Nephron (organoid): ENCODE measurements around the gene KLHL29.

Experiments used
- H3K27ac Mint-ChIP-seq, 3 experiments: 2 replicates each; pipeline ENCODE4 v1.8.0; 2020; ENCODE audit warnings: mixed read lengths in 3 of 3, mild to moderate bottlenecking in 2 of 3, moderate library complexity in 1 of 3
- H3K27me3 Mint-ChIP-seq: 2 replicates; pipeline ENCODE4 v1.8.0; 2021; ENCODE audit warnings: low read depth, mild to moderate bottlenecking, moderate library complexity, mixed read lengths
- H3K36me3 Mint-ChIP-seq: 2 replicates; pipeline ENCODE4 v1.8.0; 2020; ENCODE audit warnings: low read depth, mixed read lengths
- H3K4me1 Mint-ChIP-seq: 2 replicates; pipeline ENCODE4 v1.8.0; 2020; ENCODE audit warnings: mixed read lengths
- H3K4me3 Mint-ChIP-seq, 3 experiments: 2 replicates each; pipeline ENCODE4 v1.8.0; 2020; ENCODE audit warnings: mild to moderate bottlenecking in 3 of 3, mixed read lengths in 3 of 3, moderate library complexity in 2 of 3
- H3K9me3 Mint-ChIP-seq: 2 replicates; pipeline ENCODE4 v1.8.0; 2020; ENCODE audit warnings: mixed read lengths
- CTCF ChIP-seq, 3 experiments: fragments of 200-600 bp; sonication (generic); IDR thresholded peaks; one replicate each; pipeline ENCODE4 v1.5.0; 2021; ENCODE audit warnings: antibody characterized with exemption in 3 of 3; ENCODE audit not compliant: unreplicated experiment in 3 of 3

KLHL29 gene

GRCh38 chr2:23441414-23441813, 56.4 kb downstream of the KLHL29 start:
- peaks cover 15% of the 10 kb centered on the region for H3K9me3 Mint-ChIP-seq
- no peaks in the 10 kb centered on the region for H3K27me3 Mint-ChIP-seq
- no peak overlapping the region for H3K27ac Mint-ChIP-seq
- peaks cover 20% of the 10 kb centered on the region for H3K36me3 Mint-ChIP-seq
- TF ChIP-seq CTCF (IDR thresholded peaks at IDR 0.05; ENCODE audit: unreplicated experiment in 3 of 3): no peak
- H3K4me1 Mint-ChIP-seq: no peaks in the 10 kb centered on the region
- H3K4me3 Mint-ChIP-seq: no peak overlapping the region

GRCh38 chr2:23445450-23445868, 60.5 kb downstream of the KLHL29 start:
- H3K36me3 Mint-ChIP-seq: peaks cover 15% of the 10 kb centered on the region
- no peak overlapping the region for H3K4me3 Mint-ChIP-seq
- TF ChIP-seq CTCF (IDR thresholded peaks at IDR 0.05; ENCODE audit: unreplicated experiment in 3 of 3): no peak
- no peaks in the 10 kb centered on the region for H3K27me3 Mint-ChIP-seq
- H3K27ac Mint-ChIP-seq: no peak overlapping the region
- H3K4me1 Mint-ChIP-seq: peaks cover 5% of the 10 kb centered on the region
- peaks cover 9% of the 10 kb centered on the region for H3K9me3 Mint-ChIP-seq

GRCh38 chr2:23446916-23447315, 61.9 kb downstream of the KLHL29 start:
- peaks cover 10% of the 10 kb centered on the region for H3K4me1 Mint-ChIP-seq

GRCh38 chr2:23447405-23447804, 62.4 kb downstream of the KLHL29 start:
- Mint-ChIP-seq H3K27me3 (peaks cover 5% of the 10 kb centered on the region), H3K36me3 (peaks cover 11% of the 10 kb centered on the region), H3K4me3 (no peak overlapping the region), H3K4me1 (peaks cover 13% of the 10 kb centered on the region), H3K9me3 (peaks cover 7% of the 10 kb centered on the region), H3K27ac (no peak overlapping the region)
- no peak for TF ChIP-seq CTCF (IDR thresholded peaks at IDR 0.05; ENCODE audit: unreplicated experiment in 3 of 3)

More at GRCh38 chr2:23446916-23447315, 61.9 kb downstream of the KLHL29 start:
- Mint-ChIP-seq H3K27ac (no peak overlapping the region), H3K27me3 (peaks cover 5% of the 10 kb centered on the region), H3K36me3 (peaks cover 11% of the 10 kb centered on the region), H3K9me3 (peaks cover 7% of the 10 kb centered on the region), H3K4me3 (no peak overlapping the region)
- TF ChIP-seq CTCF (IDR thresholded peaks at IDR 0.05; ENCODE audit: unreplicated experiment in 3 of 3): no peak

- Mint-ChIP-seq H3K27ac (no peak overlapping the region), H3K36me3 (peaks cover 3% of the 10 kb centered on the region), H3K4me3 (no peak overlapping the region), H3K4me1 (peaks cover 28% of the 10 kb centered on the region), H3K27me3 (peaks cover 9% of the 10 kb centered on the region), H3K9me3 (no peaks in the 10 kb centered on the region)
- no peak for TF ChIP-seq CTCF (IDR thresholded peaks at IDR 0.05; ENCODE audit: unreplicated experiment in 3 of 3)
Observed at GRCh38 chr2:23448906-23449305, 63.9 kb downstream of the KLHL29 start.

- peaks cover 9% of the 10 kb centered on the region for H3K27me3 Mint-ChIP-seq
- H3K27ac Mint-ChIP-seq: no peak overlapping the region
- H3K4me3 Mint-ChIP-seq: no peak overlapping the region
- H3K36me3 Mint-ChIP-seq: peaks cover 3% of the 10 kb centered on the region
- H3K4me1 Mint-ChIP-seq: peaks cover 33% of the 10 kb centered on the region
- no peak for TF ChIP-seq CTCF (IDR thresholded peaks at IDR 0.05; ENCODE audit: unreplicated experiment in 3 of 3)
- H3K9me3 Mint-ChIP-seq: no peaks in the 10 kb centered on the region
Observed at GRCh38 chr2:23449413-23449812, 64.4 kb downstream of the KLHL29 start.
